HG03520 (cell line): ENCODE measurements around the gene IKBKG.
"Not testable (repeated sequence)": the region's sequence is repeated elsewhere in the genome, so short reads cannot be mapped to it uniquely, and the experiment has no call there.

Experiments
- ATAC-seq: cut with Tn5 transposase; IDR thresholded peaks from one replicate; pipeline ENCODE4 v1.9.1; 2021; ENCODE audit warnings: mild to moderate bottlenecking, moderate library complexity; ENCODE audit not compliant: unreplicated experiment

The IKBKG gene

GRCh38 chrX:154526901-154527675 lies 20.3 kb upstream of the IKBKG start:
- ATAC-seq = peak; percentile 60

- ATAC-seq = no peak
These were observed 18.2 kb upstream of the IKBKG start for GRCh38 chrX:154529206-154529612.

GRCh38 chrX:154530286-154530685 lies 17.1 kb upstream of the IKBKG start:
- ATAC-seq = no peak

GRCh38 chrX:154531626-154532025 lies 15.8 kb upstream of the IKBKG start:
- ATAC-seq = no peak

- ATAC-seq = no peak
These were observed 14.7 kb upstream of the IKBKG start for GRCh38 chrX:154532690-154533089.

GRCh38 chrX:154534526-154535322 lies 12.7 kb upstream of the IKBKG start:
- peak; percentile 88 for ATAC-seq

GRCh38 chrX:154535892-154536291 lies 11.5 kb upstream of the IKBKG start:
- no peak for ATAC-seq

GRCh38 chrX:154539077-154539476 lies 8.3 kb upstream of the IKBKG start:
- ATAC-seq = no peak

- not testable (repeated sequence) for ATAC-seq
These were observed 7.1 kb upstream of the IKBKG start for GRCh38 chrX:154540365-154540764.

- no peak for ATAC-seq
These were observed 6.4 kb upstream of the IKBKG start for GRCh38 chrX:154540897-154541535.

GRCh38 chrX:154541589-154541895 lies 5.9 kb upstream of the IKBKG start:
- no peak for ATAC-seq

GRCh38 chrX:154541896-154542722 lies 5.3 kb upstream of the IKBKG start:
- ATAC-seq = no peak

- ATAC-seq = no peak
These were observed 4.5 kb upstream of the IKBKG start for GRCh38 chrX:154542723-154543424.

- no peak for ATAC-seq
These were observed 1.6 kb upstream of the IKBKG start for GRCh38 chrX:154545673-154546274.

GRCh38 chrX:154546354-154547244 lies 821 bp upstream of the IKBKG start, which contains the start of gene G6PD:
Gene G6PD (minus strand): TSS chrX:154546846. CDS start chrX:154546155, 691 bp downstream.
- peak; percentile 31 for ATAC-seq

GRCh38 chrX:154548028-154548316 lies 552 bp downstream of the IKBKG start:
- no peak for ATAC-seq

- no peak for ATAC-seq
These were observed 2.3 kb downstream of the IKBKG start for GRCh38 chrX:154549766-154550165.

- not testable (repeated sequence) for ATAC-seq
These were observed 4.8 kb downstream of the IKBKG start for GRCh38 chrX:154552112-154552806.
